Measurements from ENCODE around the gene KCNT2.
A peak's percentile ranks its signal among the peaks of the same experiment; 100 is the strongest.

GRCh38 chr1:196477262-196477661 lies 131.0 kb downstream of the KCNT2 start:
- no peak for TF ChIP-seq EZH2 (IDR thresholded peaks at IDR 0.05; ENCODE audit: low read depth, low read length, severe bottlenecking)
- no peak for TF ChIP-seq CTCF (IDR thresholded peaks at IDR 0.05; ENCODE audit: control extremely low read depth in 1 of 3, insufficient read depth in 1 of 3, low read depth in 1 of 3, low read length in 3 of 3)
- TF ChIP-seq POLR2AphosphoS5 (IDR thresholded peaks at IDR 0.05; ENCODE audit: low read depth, low read length): no peak
- no peak for TF ChIP-seq TAF1 (IDR thresholded peaks at IDR 0.05; ENCODE audit: low read depth, low read length)
- TF ChIP-seq, protein P1, sequence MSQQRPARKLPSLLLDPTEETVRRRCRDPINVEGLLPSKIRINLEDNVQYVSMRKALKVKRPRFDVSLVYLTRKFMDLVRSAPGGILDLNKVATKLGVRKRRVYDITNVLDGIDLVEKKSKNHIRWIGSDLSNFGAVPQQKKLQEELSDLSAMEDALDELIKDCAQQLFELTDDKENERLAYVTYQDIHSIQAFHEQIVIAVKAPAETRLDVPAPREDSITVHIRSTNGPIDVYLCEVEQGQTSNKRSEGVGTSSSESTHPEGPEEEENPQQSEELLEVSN (IDR thresholded peaks at IDR 0.05): no peak
- TF ChIP-seq SIN3A (conservative IDR thresholded peaks at IDR 0.05 in 1 of 2, IDR thresholded peaks at IDR 0.05 in 1 of 2; ENCODE audit: low read depth in 1 of 2, low read length in 2 of 2): no peak
- TF ChIP-seq CHD2 (IDR thresholded peaks at IDR 0.05; ENCODE audit: low read length): no peak
- TF ChIP-seq CHD1 (IDR thresholded peaks at IDR 0.05; ENCODE audit: low read depth, low read length): no peak
- 0 out of 4 replicates have a peak, but pooled peaks have one; percentile 1 to 3 for TF ChIP-seq RAD21 (IDR thresholded peaks at IDR 0.05 in 1 of 2, conservative IDR thresholded peaks at IDR 0.05 in 1 of 2; ENCODE audit: low read depth in 2 of 2, low read length in 2 of 2)
- TF ChIP-seq SP2 (IDR thresholded peaks at IDR 0.05; ENCODE audit: low read length): no peak
- no peak for TF ChIP-seq RXRA (IDR thresholded peaks at IDR 0.05; ENCODE audit: insufficient read depth, low read depth, low read length)

All from H1 (cell line).